K562 (cell line): ENCODE measurements around the gene ZNF740. TPM values are rescaled to one million over a fixed set of nuclear protein-coding genes. Genes with fewer than 3 reads are reported as not detected.

Experiments used
- ARNT ChIP-seq, 2 experiments: fragments of 450-650 bp; IDR thresholded peaks; 2 replicates each; pipeline ENCODE4 v1.6.1; 2016; ENCODE audit warnings: mild to moderate bottlenecking in 1 of 2
- BCLAF1 ChIP-seq, 2 experiments: fragments of 450-650 bp in 1 of 2; IDR thresholded peaks; 2 replicates each; pipeline ENCODE4 v1.6.1; 2011 to 2017; ENCODE audit warnings: low read depth in 2 of 2, antibody characterized with exemption in 1 of 2, borderline replicate concordance in 1 of 2, low read length in 1 of 2, mild to moderate bottlenecking in 1 of 2, mixed read lengths in 1 of 2; ENCODE audit not compliant: control insufficient read depth in 1 of 2
- CEBPB ChIP-seq: fragments of 450-650 bp; IDR thresholded peaks from 2 replicates; pipeline ENCODE4 v1.6.1; 2016; ENCODE audit warnings: missing genetic modification characterization, missing compliant biosample characterization
- CREM ChIP-seq: IDR thresholded peaks from 2 replicates; pipeline ENCODE4 v1.6.1; 2014; ENCODE audit warnings: antibody characterized with exemption, low read depth
- DLX4 ChIP-seq: fragments of 250-450 bp; sonication (Bioruptor Pico); IDR thresholded peaks from 2 replicates; pipeline ENCODE4 v1.6.1; 2021; ENCODE audit warnings: mild to moderate bottlenecking
- E2F1 ChIP-seq: sonication (generic); formaldehyde crosslinking; IDR thresholded peaks from 2 replicates; pipeline ENCODE4 v1.8.1; 2023; ENCODE audit warnings: mild to moderate bottlenecking, missing genetic modification reagents, moderate library complexity
- E2F5 ChIP-seq: sonication (generic); formaldehyde crosslinking; IDR thresholded peaks from 2 replicates; pipeline ENCODE4 v1.8.0; 2022; ENCODE audit warnings: mild to moderate bottlenecking, missing genetic modification reagents
- ELF4 ChIP-seq: fragments of 450-650 bp; formaldehyde crosslinking; IDR thresholded peaks from 2 replicates; pipeline ENCODE4 v1.4.0; 2022; ENCODE audit warnings: missing genetic modification characterization
- GATA2 ChIP-seq: sonication (generic); formaldehyde crosslinking; IDR thresholded peaks from 2 replicates; pipeline ENCODE4 v1.4.0; 2020; ENCODE audit warnings: mild to moderate bottlenecking, missing genetic modification reagents
- HDGF ChIP-seq: fragments of 450-650 bp; IDR thresholded peaks from 2 replicates; pipeline ENCODE4 v1.6.1; 2016
- HLTF ChIP-seq: fragments of 450-650 bp; IDR thresholded peaks from 2 replicates; pipeline ENCODE4 v1.6.1; 2016
- L3MBTL2 ChIP-seq: fragments of 450-650 bp; IDR thresholded peaks from 2 replicates; pipeline ENCODE4 v1.6.1; 2016; ENCODE audit warnings: mild to moderate bottlenecking, moderate library complexity
- MBD1 ChIP-seq: fragments of 250-450 bp; sonication (Bioruptor Pico); IDR thresholded peaks from 2 replicates; pipeline ENCODE4 v1.8.0; 2022; ENCODE audit warnings: inconsistent platforms
- MCM7 ChIP-seq, 2 experiments: fragments of 450-650 bp; IDR thresholded peaks; 2 replicates each; pipeline ENCODE4 v1.6.1; 2016 to 2018
- MYC ChIP-seq, 2 experiments: fragments of 250-450 bp in 1 of 2; sonication (Bioruptor Pico) in 1 of 2; IDR thresholded peaks; 2 replicates each; pipeline versions ENCODE4 v1.5.1 to v1.6.1; 2012 to 2021; ENCODE audit warnings: low read depth in 2 of 2, borderline replicate concordance in 1 of 2, improper control_type of control experiment in 1 of 2, low read length in 1 of 2, mild to moderate bottlenecking in 1 of 2, moderate library complexity in 1 of 2
- NBN ChIP-seq: fragments of 450-650 bp; IDR thresholded peaks from 2 replicates; pipeline ENCODE4 v1.6.1; 2016; ENCODE audit warnings: low read depth, mild to moderate bottlenecking
- NCOA4 ChIP-seq: fragments of 450-650 bp; IDR thresholded peaks from 2 replicates; pipeline ENCODE4 v1.6.1; 2018; ENCODE audit warnings: mild to moderate bottlenecking; ENCODE audit not compliant: partially characterized antibody
- POLR2B ChIP-seq: fragments of 450-650 bp; IDR thresholded peaks from 2 replicates; pipeline ENCODE4 v1.6.1; 2018; ENCODE audit warnings: low read depth; ENCODE audit not compliant: partially characterized antibody
- RBM39 ChIP-seq: fragments of 200-400 bp; formaldehyde crosslinking; optimal IDR thresholded peaks from 2 replicates; pipeline ENCODE3; 2018; ENCODE audit warnings: low read depth, low read length
- RNF2 ChIP-seq: sonication (generic); IDR thresholded peaks from 2 replicates; pipeline ENCODE4 v1.6.1; 2016
- SMAD1 ChIP-seq: fragments of 150-350 bp; IDR thresholded peaks from 2 replicates; pipeline ENCODE4 v1.6.1; 2014; ENCODE audit warnings: low read length, low read depth; ENCODE audit not compliant: partially characterized antibody
- SMARCA4 ChIP-seq: fragments of 450-650 bp; IDR thresholded peaks from 2 replicates; pipeline ENCODE4 v1.6.1; 2016
- SMARCA5 ChIP-seq: fragments of 450-650 bp; IDR thresholded peaks from 2 replicates; pipeline ENCODE4 v1.6.1; 2016
- TBP ChIP-seq: optimal IDR thresholded peaks from 2 replicates; pipeline ENCODE3; 2011; ENCODE audit warnings: low read depth, low read length, improper control_type of control experiment
- polyA plus RNA-seq, 8 experiments: library from polyadenylated mRNA; depleted of rRNA in 4 of 8; stranded (reverse) in 5 of 8; unstranded in 3 of 8; fragments of >200 nt; fragmentation: Nextera tagmentation in 2 of 8; fragmentation: Illumina TruSeq in 1 of 8; extraction: Ambion mirVana in 2 of 8; extraction: Trizol in 1 of 8; gene quantifications; 2 replicates each; pipeline versions ENCODE4 v1.2.1 to v1.2.3, GENCODE V29; 2011 to 2014; ENCODE audit warnings: inconsistent platforms in 1 of 8, missing spikeins in 1 of 8
- total RNA-seq, 7 experiments: library from RNA; depleted of rRNA in 6 of 7; stranded (reverse); fragments of >200 nt in 6 of 7; fragmentation: Illumina TruSeq in 2 of 7; extraction: Trizol in 2 of 7; gene quantifications; 2 replicates each; pipeline versions ENCODE4 v1.2.1 to v1.2.3, GENCODE V29; 2011 to 2021; ENCODE audit warnings: low replicate concordance in 1 of 7

Gene ZNF740
- total and polyA plus RNA-seq, 9 of the 15 experiments (the other 6 are each of a cell fraction or from before 2014, with no cell fraction given), result 0.57 to 46.4 (median 18.6) TPM

GRCh38 chr12:53244337-53244736 lies 63.8 kb downstream of the ZNF740 start (continued):
- peak; percentile 58 for TF ChIP-seq TBP
- TF ChIP-seq BCLAF1 (IDR thresholded peaks at IDR 0.05; ENCODE audit: borderline replicate concordance in 1 of 2, control insufficient read depth in 1 of 2, low read depth in 2 of 2, low read length in 1 of 2), result no peak
- peak; percentile 60; the same call in 1 of the 2 replicates for TF ChIP-seq HLTF
- no peak for TF ChIP-seq SMAD1
- TF ChIP-seq POLR2B, result peak; percentile 19
- TF ChIP-seq CREM, result peak; percentile 24; the same call in 1 of the 2 replicates
- peak; percentile 84; the same call in 1 of the 2 replicates for TF ChIP-seq ELF4
- TF ChIP-seq GATA2, result peak; percentile 19; the same call in 1 of the 2 replicates
- TF ChIP-seq MCM7 (IDR thresholded peaks at IDR 0.05), result no peak
- no peak for TF ChIP-seq SMARCA5
- no peak for TF ChIP-seq E2F1
- TF ChIP-seq MYC (IDR thresholded peaks at IDR 0.05; ENCODE audit: low read depth, low read length), result peak; percentile 29; the same call in 1 of the 2 replicates
- TF ChIP-seq MYC (CRISPR knock-in tag; IDR thresholded peaks at IDR 0.05; ENCODE audit: borderline replicate concordance, low read depth), result no peak
- TF ChIP-seq DLX4, result no peak
- no peak for TF ChIP-seq L3MBTL2
- no peak for TF ChIP-seq RBM39
- TF ChIP-seq HDGF, result peak; percentile 29; the same call in 1 of the 2 replicates
- TF ChIP-seq ARNT (IDR thresholded peaks at IDR 0.05), result peak in 1 of 2 experiments; percentile 50; a peak in 2 of 4 replicates
- TF ChIP-seq E2F5 (CRISPR knock-in tag), result no peak
- TF ChIP-seq CEBPB, result no peak
- no peak for TF ChIP-seq MBD1
- peak; percentile 1 for TF ChIP-seq NCOA4
- peak; percentile 74 for TF ChIP-seq NBN
- TF ChIP-seq SMARCA4, result peak; percentile 80
- TF ChIP-seq RNF2, result 0 out of 2 replicates have a peak, but pooled peaks have one; percentile 51
